AG09309 (cell line): Measurements from ENCODE around the gene GAB3.
"Not testable (repeated sequence)": the region's sequence is repeated elsewhere in the genome, so short reads cannot be mapped to it uniquely, and the experiment has no call there.

ENCODE experiments used
- DNase-seq: peaks from one replicate; pipeline ENCODE4 v3.0.0-alpha.2; 2010; ENCODE audit warnings: low read depth
- H3K4me3 ChIP-seq: 2 replicates; pipeline ENCODE4 v1.5.1; 2011; ENCODE audit warnings: mild to moderate bottlenecking, low read depth, low read length, moderate library complexity; ENCODE audit not compliant: control insufficient read depth
- TF ChIP-seq, protein P1 (sequence below): IDR thresholded peaks from 2 replicates; pipeline ENCODE4 v1.5.1; 2011; ENCODE audit warnings: mild to moderate bottlenecking, low read depth, low read length, inconsistent platforms; ENCODE audit not compliant: insufficient read depth, control insufficient read depth; ENCODE audit errors: missing control alignments

The GAB3 gene

GRCh38 chrX:154654372-154654771, 96.5 kb downstream of the GAB3 start:
- no peak overlapping the region for H3K4me3 ChIP-seq
- no peak for DNase-seq
- TF ChIP-seq, protein P1, sequence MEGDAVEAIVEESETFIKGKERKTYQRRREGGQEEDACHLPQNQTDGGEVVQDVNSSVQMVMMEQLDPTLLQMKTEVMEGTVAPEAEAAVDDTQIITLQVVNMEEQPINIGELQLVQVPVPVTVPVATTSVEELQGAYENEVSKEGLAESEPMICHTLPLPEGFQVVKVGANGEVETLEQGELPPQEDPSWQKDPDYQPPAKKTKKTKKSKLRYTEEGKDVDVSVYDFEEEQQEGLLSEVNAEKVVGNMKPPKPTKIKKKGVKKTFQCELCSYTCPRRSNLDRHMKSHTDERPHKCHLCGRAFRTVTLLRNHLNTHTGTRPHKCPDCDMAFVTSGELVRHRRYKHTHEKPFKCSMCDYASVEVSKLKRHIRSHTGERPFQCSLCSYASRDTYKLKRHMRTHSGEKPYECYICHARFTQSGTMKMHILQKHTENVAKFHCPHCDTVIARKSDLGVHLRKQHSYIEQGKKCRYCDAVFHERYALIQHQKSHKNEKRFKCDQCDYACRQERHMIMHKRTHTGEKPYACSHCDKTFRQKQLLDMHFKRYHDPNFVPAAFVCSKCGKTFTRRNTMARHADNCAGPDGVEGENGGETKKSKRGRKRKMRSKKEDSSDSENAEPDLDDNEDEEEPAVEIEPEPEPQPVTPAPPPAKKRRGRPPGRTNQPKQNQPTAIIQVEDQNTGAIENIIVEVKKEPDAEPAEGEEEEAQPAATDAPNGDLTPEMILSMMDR = no peak

- not testable (repeated sequence) for DNase-seq, H3K4me3 ChIP-seq
Measured at GRCh38 chrX:154653413-154653812, 97.5 kb downstream of the GAB3 start, which contains the start of gene CTAG2. Gene CTAG2, minus strand, starts transcription at chrX:154653579. Its CDS starts 64 bp downstream, at chrX:154653515.

- no peak overlapping the region for H3K4me3 ChIP-seq
- TF ChIP-seq, protein P1 = no peak
- no peak for DNase-seq
Measured at GRCh38 chrX:154653048-154653401, 97.9 kb downstream of the GAB3 start.

GRCh38 chrX:154652311-154653047, 98.4 kb downstream of the GAB3 start:
- DNase-seq = no peak
- TF ChIP-seq, protein P1 = no peak
- no peak overlapping the region for H3K4me3 ChIP-seq

DNA sequence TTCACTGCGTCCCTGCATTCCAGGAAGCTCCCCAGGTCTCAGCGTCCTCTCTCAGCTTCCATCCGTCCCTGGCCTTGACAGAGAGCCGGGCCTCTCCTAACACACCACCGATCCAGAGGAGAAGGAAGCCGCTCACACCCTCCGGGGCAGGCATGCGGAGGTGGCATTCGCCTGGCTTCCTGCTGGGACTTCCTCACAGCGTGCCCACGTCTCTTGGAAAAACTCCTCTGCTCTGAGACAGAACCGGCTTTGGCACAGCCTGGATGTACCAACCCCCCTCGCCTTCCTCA, 100.7 kb downstream of the GAB3 start:
- no peak for DNase-seq
- TF ChIP-seq, protein P1 = no peak
- H3K4me3 ChIP-seq = no peak overlapping the region

GRCh38 chrX:154649503-154650220, 101.2 kb downstream of the GAB3 start:
- TF ChIP-seq, protein P1 = no peak
- DNase-seq = no peak

DNA sequence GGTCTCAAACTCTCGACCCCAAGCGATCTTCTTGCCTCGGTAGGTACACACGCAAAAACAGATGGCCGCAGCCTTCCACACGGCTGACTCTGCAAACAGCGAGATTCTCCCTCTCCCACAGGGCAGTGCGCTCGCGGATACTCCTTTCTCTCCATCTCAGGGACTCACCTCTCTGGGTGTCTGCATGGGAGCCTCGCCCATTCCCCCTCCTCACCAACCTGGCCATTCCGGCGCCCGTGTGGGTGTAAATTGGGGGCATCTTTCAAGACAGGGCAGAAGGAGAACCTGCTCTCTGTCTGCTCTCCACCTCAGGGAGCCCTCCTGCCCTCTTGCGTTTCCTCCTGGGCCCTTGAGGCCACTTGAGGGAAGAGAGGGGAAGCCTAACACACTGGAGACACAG, 101.9 kb downstream of the GAB3 start:
- TF ChIP-seq, protein P1 = no peak
- DNase-seq = no peak
- H3K4me3 ChIP-seq = no peak overlapping the region

More at GRCh38 chrX:154649503-154650220, 101.2 kb downstream of the GAB3 start:
- no peak overlapping the region for H3K4me3 ChIP-seq

GRCh38 chrX:154645745-154646378, 105.0 kb downstream of the GAB3 start:
- not testable (repeated sequence) for DNase-seq, H3K4me3 ChIP-seq

DNA sequence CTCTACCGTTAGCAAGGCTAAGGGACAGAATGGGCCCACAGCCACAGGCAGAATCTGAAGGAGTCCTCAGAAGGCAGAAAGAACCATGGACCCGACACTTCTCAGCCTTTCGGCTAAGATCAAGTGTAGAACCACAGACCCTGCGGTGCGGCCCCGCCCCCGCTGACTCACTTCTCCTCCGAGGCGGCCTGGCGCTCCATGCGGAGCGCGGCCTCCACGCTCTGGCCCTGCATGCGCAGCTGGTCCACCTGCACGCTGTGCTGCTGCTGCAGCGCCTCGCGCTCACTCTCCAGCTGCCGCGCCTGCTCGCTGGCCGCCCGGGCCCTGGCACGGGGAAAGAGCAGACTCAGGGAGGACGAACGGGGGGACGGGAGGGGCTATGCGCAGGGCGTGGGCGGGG, 107.2 kb downstream of the GAB3 start:
- not testable (repeated sequence) for DNase-seq, H3K4me3 ChIP-seq

DNA sequence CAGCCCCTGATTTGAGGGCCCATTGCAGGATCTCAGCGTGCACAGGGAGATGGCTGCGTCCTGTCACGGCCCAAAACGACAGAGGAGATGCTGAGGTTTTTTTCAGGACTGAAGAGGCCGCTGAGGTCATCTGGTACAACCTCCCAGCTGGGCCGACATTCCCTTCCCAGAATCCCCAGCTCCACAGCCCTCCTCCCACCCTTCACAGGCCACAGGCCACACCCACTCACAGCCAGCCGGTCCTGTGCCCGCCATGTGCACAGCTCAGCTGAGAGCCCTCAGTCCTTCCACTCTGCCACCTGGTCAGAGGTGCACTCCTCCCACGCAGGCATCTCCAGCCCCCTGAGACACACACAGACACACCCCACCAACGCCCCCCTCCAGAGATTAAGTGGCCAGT, 109.1 kb downstream of the GAB3 start:
- DNase-seq, H3K4me3 ChIP-seq: not testable (repeated sequence)
